GM19043 (cell line): ENCODE data around the gene RPS3.

Experiments
- ATAC-seq: cut with Tn5 transposase; IDR thresholded peaks from one replicate; pipeline ENCODE4 v1.9.1; 2021; ENCODE audit warnings: low read depth; ENCODE audit not compliant: unreplicated experiment

Gene RPS3

DNA sequence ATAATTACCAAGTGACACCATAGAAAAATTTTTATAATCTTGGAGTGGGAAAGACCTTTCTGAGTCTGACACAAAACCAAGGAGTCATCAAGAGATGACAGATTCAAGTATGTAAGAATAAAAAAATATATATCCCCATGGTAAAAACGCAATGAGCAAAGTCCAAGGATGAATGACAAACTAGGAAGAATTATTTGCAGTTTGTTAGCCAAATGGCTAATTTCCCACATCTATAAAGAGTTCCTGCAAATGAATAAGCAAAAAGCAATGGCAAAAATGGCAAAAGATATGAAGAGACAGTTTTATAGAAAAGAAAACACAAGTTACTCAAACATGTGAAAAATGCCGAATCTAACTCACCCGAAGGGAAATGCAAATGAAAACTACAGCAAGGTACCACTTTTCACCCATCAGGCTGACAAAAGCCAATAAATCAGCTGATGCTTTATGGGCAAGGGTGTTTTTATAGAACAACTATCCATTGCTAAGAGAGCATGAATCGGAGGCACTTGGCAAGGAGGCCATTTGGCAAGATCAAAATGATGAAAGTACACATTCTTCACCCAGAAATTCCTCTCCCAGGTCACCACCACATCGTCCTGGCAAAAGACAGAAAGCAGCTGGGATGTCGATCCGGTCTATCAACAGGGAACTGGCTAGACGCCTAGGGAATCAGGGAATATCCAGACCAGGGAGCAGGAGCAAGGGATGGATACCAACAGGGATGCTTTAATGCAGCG, 54.8 kb downstream of the RPS3 start:
- ATAC-seq, result no peak

DNA sequence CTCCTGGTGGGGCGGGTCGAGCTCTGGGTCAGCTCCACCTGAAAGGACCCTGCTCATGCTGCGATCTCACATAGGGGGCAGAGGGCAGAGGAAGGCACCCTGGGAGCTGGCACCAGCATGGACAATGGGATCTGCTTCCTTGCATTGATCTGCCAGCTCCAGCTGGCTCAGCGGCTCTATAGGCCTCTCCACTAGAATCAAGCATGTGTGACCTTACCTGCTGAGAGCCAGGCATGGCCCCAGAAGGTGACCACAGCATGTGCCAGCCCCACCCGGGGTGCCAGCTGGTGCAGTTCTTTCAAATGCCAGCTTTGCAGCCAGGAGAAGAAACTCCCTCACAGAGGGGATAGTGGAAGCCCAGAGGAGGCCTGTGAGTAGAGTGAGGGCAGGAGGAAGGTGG, 55.7 kb downstream of the RPS3 start:
- no peak for ATAC-seq
